ENCODE measurements around the gene FAM199X. TPM values are rescaled to one million over a fixed set of nuclear protein-coding genes. Genes with fewer than 3 reads are reported as not detected.

FAM199X gene
- 17.1 and 19.8 TPM in 2 replicates for total RNA-seq

GRCh38 chrX:104165894-104166734, at the start of gene FAM199X:
TSS of gene FAM199X (plus strand) at chrX:104166453. CDS start at chrX:104166786, 333 bp downstream.

DNA sequence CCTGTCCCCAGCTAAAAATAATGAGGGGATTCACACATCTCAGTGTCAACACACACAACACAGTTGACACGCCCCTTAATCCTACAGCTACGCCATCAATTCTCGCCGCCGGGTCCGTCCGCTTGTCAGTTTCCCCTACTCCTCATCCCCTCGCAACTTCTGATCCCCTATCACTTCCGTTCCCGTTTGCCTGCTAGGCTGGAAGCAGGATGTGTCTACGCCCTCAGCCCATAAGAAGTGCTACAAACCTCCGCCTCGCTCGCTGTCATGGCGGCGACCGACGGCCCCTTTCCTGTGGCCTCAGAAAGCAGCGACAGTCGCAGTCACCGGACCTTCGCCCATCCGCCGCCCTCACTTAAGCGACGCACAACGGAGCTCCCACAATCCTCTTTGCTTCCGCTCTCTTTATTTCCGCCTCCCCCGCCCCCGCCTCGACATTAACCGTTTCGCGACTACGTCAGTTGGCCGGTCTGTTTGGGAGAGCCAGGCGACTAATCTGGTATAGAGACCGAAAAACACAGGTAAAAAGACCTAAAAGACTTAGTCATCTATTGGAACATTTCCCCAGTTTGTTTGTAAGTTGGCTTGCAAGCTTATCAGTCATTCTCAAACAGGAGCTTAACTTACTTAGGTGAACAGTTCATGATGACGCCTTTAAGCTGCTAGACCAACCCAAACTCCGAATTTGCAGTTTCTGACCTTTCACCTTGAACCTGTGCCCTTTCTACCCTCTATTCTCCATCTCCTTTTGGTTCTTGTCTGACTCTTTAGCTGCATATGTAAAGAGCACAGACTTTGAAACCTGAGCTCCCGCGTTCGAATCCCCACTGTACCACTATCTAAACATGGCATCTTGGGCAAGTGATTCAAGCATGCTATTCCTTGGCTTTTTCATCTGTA, 9.4 kb upstream of the FAM199X start, which contains the start of gene SLC25A53:
Gene SLC25A53, minus strand, starts transcription at position 380 of the 900 bp plus-strand sequence. CDS start 51,752 bp downstream, outside the sequence.

Other genes with a start within 250 kb of the FAM199X start
- 2.4 and 2.6 TPM in 2 replicates for gene TMSB15B, start 203.8 kb upstream of the FAM199X start, total RNA-seq
- not detected in 2 replicates for gene H2BW1, start 152.7 kb upstream of the FAM199X start, total RNA-seq
- gene H2BW2, start 126.5 kb upstream of the FAM199X start, total RNA-seq, result not detected in 2 replicates
- 1.9 and 2.9 TPM in 2 replicates for gene TMSB15C, start 90.2 kb upstream of the FAM199X start, total RNA-seq
- 0.12 and 0.16 TPM in 2 replicates for gene ZCCHC18, start 53.9 kb upstream of the FAM199X start, total RNA-seq
- 6.7 and 9.6 TPM in 2 replicates for gene SLC25A53, start 9.4 kb upstream of the FAM199X start, total RNA-seq
- not detected in 2 replicates for gene ESX1, start 88.5 kb downstream of the FAM199X start, total RNA-seq

Measured in hair follicle dermal papilla cell (primary cell).